Nephron (organoid): ENCODE results near the gene KCNQ4.

ENCODE experiments used
- H3K27ac Mint-ChIP-seq, 3 experiments: 2 replicates each; pipeline ENCODE4 v1.8.0; 2020; ENCODE audit warnings: mixed read lengths in 3 of 3, mild to moderate bottlenecking in 2 of 3, moderate library complexity in 1 of 3
- H3K27me3 Mint-ChIP-seq: 2 replicates; pipeline ENCODE4 v1.8.0; 2021; ENCODE audit warnings: low read depth, mild to moderate bottlenecking, moderate library complexity, mixed read lengths
- H3K36me3 Mint-ChIP-seq: 2 replicates; pipeline ENCODE4 v1.8.0; 2020; ENCODE audit warnings: low read depth, mixed read lengths
- H3K4me1 Mint-ChIP-seq: 2 replicates; pipeline ENCODE4 v1.8.0; 2020; ENCODE audit warnings: mixed read lengths
- H3K4me3 Mint-ChIP-seq, 3 experiments: 2 replicates each; pipeline ENCODE4 v1.8.0; 2020; ENCODE audit warnings: mild to moderate bottlenecking in 3 of 3, mixed read lengths in 3 of 3, moderate library complexity in 2 of 3
- H3K9me3 Mint-ChIP-seq: 2 replicates; pipeline ENCODE4 v1.8.0; 2020; ENCODE audit warnings: mixed read lengths
- TF ChIP-seq, protein P1 (sequence below), 3 experiments: fragments of 200-600 bp; sonication (generic); IDR thresholded peaks; one replicate each; pipeline ENCODE4 v1.5.0; 2021; ENCODE audit warnings: antibody characterized with exemption in 3 of 3; ENCODE audit not compliant: unreplicated experiment in 3 of 3

The KCNQ4 gene

DNA sequence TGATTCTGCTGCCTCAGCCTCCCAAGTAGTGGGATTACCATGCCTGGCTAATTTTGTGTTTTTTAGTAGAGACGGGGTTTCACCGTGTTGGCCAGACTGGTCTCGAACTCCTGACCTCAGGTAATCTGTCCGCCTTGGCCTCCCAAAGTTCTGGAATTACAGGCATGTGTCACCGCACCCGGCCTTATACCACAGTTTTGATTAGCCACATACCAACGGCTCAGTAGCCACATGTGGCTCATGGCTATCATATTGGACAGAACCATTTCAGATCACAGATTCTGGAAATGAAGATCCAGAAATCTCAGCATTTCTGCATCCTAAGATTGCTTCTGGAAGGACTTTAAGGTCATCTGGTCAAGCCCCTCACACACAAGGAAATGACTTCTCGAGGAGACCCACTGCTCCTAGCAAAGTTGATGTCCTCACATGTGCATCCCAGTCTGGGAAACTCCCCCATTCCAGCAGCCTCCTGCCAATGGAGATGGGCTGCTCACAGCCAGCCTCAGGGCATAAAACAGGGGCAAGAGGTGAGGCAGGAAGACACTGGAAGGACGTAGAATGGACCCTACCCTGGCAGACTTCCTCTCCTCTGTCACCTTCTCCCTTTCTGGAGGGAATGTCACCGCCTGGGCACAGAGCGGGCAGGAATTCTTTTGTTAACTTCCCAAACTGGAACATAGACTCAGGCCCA lies 96.0 kb downstream of the KCNQ4 start:
- Mint-ChIP-seq H3K4me1 (peaks cover 5% of the 10 kb centered on the region), H3K4me3 (no peak overlapping the region), H3K27me3 (peaks cover 28% of the 10 kb centered on the region), H3K9me3 (peaks cover 3% of the 10 kb centered on the region), H3K27ac (peak overlapping the region in 2 of 3 experiments; percentile 70 to 83), H3K36me3 (no peaks in the 10 kb centered on the region)
- TF ChIP-seq, protein P1, sequence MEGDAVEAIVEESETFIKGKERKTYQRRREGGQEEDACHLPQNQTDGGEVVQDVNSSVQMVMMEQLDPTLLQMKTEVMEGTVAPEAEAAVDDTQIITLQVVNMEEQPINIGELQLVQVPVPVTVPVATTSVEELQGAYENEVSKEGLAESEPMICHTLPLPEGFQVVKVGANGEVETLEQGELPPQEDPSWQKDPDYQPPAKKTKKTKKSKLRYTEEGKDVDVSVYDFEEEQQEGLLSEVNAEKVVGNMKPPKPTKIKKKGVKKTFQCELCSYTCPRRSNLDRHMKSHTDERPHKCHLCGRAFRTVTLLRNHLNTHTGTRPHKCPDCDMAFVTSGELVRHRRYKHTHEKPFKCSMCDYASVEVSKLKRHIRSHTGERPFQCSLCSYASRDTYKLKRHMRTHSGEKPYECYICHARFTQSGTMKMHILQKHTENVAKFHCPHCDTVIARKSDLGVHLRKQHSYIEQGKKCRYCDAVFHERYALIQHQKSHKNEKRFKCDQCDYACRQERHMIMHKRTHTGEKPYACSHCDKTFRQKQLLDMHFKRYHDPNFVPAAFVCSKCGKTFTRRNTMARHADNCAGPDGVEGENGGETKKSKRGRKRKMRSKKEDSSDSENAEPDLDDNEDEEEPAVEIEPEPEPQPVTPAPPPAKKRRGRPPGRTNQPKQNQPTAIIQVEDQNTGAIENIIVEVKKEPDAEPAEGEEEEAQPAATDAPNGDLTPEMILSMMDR (IDR thresholded peaks at IDR 0.05; ENCODE audit: unreplicated experiment in 3 of 3): no peak

DNA sequence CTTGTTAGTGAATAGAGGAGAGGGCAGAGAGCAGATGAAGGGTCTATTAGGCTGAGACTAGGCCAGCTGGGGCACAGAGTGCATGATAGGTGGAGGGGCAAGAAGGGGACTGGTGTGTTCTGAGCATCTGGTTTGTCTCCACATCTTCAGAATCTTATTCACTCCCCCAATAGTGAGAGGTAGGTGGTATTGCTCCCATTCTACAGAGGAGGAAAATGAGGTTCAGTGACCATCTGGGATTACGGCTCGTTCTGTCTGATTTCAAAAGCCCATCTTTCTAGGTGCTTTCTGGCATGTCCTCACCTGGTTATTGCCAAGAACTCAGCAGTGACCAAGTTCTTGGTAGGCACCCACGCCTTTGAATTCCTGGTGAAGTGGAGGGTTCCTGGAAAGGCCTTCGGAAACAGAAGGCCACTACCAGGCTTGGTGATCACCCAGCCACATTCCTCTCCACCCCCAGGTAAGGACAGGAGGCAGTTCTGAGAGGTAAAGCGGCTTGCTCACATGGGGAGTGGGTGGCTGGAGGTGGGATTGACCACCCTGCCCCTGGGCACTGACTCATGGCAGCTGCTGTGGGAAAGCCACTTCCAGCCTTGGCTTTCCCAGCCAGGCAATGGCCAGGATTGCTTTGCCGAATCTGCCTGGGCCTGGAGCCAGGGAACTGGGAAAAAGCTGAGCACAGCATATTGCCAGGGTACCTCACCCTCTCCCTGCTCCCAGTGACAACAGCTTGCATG lies 97.4 kb downstream of the KCNQ4 start:
- Mint-ChIP-seq H3K4me3 (no peak overlapping the region), H3K4me1 (peaks cover 5% of the 10 kb centered on the region), H3K27me3 (peaks cover 41% of the 10 kb centered on the region), H3K36me3 (no peaks in the 10 kb centered on the region), H3K27ac (no peak overlapping the region), H3K9me3 (peaks cover under 1% of the 10 kb centered on the region)
- TF ChIP-seq, protein P1 (IDR thresholded peaks at IDR 0.05; ENCODE audit: unreplicated experiment in 3 of 3): no peak

DNA sequence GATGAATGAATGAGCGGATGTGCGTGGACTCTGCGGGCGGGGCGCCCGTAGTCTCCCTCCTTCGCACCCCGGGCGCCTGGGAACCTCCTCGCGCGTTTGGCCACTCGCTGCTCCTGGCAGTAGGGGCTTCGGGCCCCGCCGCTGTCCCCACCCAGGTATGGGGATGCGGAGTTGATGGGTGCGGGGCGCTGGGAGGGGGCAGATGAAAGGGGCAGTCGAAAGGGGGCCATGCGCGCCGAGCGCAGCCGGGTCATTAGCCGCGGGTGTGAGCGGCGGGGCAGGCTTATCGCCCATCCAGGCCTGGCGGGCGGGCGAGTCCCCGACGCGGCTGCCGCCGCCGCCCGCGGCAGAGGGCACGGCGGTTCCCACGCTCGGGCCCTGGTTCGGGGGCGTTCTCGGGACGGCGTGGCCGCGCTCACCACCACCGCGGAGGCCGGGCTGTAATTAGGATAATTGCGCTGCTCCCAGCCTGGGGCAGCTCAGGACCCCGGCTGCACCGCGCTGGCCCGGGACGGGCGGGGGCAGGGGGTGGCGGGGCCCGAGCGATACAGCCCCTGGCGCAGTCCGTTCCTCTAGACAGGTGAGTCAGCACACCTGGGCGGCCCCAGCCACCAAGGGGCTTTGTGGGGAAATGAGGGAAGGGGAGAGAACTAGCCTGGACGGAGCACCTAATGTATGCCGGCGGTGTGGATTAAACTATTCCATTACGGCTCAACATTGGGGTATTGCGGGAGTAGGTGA lies 100.6 kb downstream of the KCNQ4 start:
- no peaks in the 10 kb centered on the region for H3K9me3 Mint-ChIP-seq
- peaks cover 5% of the 10 kb centered on the region for H3K4me1 Mint-ChIP-seq
- TF ChIP-seq, protein P1 (IDR thresholded peaks at IDR 0.05; ENCODE audit: unreplicated experiment in 3 of 3): no peak
- H3K27ac Mint-ChIP-seq: no peak overlapping the region
- peaks cover 62% of the 10 kb centered on the region for H3K27me3 Mint-ChIP-seq
- peak overlapping the region; percentile 33 to 60 (median 56) for H3K4me3 Mint-ChIP-seq
- no peaks in the 10 kb centered on the region for H3K36me3 Mint-ChIP-seq

DNA sequence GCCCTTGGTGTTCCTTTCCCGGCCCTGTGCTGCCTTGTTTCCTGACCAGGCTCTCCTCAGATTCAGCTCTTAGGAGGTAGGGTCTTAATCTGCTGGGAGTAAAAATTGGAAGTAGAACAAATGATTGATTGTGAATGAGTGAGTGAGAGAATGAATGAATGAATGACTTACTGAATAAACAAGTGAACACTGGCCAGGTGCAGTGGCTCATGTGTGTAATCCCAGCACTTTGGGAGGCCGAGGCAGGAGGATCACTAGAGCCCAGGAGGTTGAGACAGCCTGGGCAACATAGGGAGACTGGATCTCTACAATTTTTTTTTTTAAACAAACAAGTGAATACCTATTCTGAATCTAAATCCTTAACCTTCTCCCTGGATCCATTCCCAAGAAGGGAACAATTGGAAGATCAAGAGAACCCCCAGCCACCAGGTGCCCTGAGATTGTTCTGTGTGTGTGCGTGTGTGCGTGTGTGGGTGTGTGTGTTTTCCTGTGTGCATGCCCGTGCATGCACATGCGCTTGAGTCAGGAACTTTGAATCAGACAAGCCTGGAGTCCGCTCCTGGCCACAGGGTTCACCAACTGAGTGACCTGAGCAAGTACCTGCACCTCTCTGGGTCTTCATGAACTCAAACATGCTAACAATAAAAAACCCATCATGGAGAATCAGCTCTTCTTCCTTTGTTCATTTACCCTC lies 102.9 kb downstream of the KCNQ4 start:
- no peaks in the 10 kb centered on the region for H3K36me3 Mint-ChIP-seq
- no peak overlapping the region for H3K27ac Mint-ChIP-seq
- TF ChIP-seq, protein P1 (IDR thresholded peaks at IDR 0.05; ENCODE audit: unreplicated experiment in 3 of 3): no peak
- H3K27me3 Mint-ChIP-seq: peaks cover 53% of the 10 kb centered on the region
- no peaks in the 10 kb centered on the region for H3K4me1 Mint-ChIP-seq
- no peak overlapping the region for H3K4me3 Mint-ChIP-seq
- H3K9me3 Mint-ChIP-seq: no peaks in the 10 kb centered on the region

DNA sequence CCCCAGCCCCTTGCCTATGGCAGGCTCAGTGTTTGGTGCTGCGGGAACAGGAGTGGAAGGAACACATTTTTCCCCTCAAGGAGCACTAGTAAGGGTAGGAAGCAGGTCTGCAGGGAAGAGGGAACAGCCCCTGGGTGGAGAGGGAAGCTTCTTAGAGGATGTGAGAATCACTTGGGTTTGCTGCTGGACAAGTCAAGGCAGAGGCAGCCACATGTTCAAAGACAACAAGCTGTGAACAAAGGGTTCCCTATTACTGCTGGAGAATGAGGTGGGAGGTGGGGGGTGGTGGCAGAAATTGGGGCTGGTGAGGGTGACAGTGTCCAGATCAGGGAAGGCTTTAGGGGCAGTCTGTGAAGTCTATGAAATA lies 103.4 kb downstream of the KCNQ4 start:
- Mint-ChIP-seq H3K9me3 (no peaks in the 10 kb centered on the region), H3K4me1 (no peaks in the 10 kb centered on the region), H3K27me3 (peaks cover 54% of the 10 kb centered on the region), H3K4me3 (no peak overlapping the region), H3K36me3 (no peaks in the 10 kb centered on the region), H3K27ac (no peak overlapping the region)
- TF ChIP-seq, protein P1 (IDR thresholded peaks at IDR 0.05; ENCODE audit: unreplicated experiment in 3 of 3): no peak
